DOHH2 (cell line): ENCODE measurements around the gene AOC1.

ENCODE experiments used
- H3F3A ChIP-seq: fragments of 200-600 bp; sonication (generic), shearing (Covaris generic); 2 replicates; pipeline ENCODE4 v1.6.0; 2016; ENCODE audit warnings: antibody characterized with exemption, mild to moderate bottlenecking; ENCODE audit not compliant: control insufficient read depth, insufficient read depth
- H3K27ac ChIP-seq: fragments of 200-600 bp; sonication (generic); 2 replicates; pipeline ENCODE4 v1.5.1; 2014; ENCODE audit warnings: low read depth, mild to moderate bottlenecking, low read length, moderate library complexity
- H3K27me3 ChIP-seq: fragments of 200-600 bp; sonication (generic); 2 replicates; pipeline ENCODE4 v1.6.1; 2014; ENCODE audit warnings: mild to moderate bottlenecking, low read length, mixed read lengths; ENCODE audit not compliant: control insufficient read depth
- H3K36me3 ChIP-seq: fragments of 200-600 bp; sonication (generic); 2 replicates; pipeline ENCODE4 v1.6.1; 2014; ENCODE audit warnings: mild to moderate bottlenecking, low read length, moderate library complexity, mixed read lengths; ENCODE audit not compliant: control insufficient read depth
- H3K4me1 ChIP-seq: fragments of 200-600 bp; sonication (generic); 2 replicates; pipeline ENCODE4 v1.6.1; 2014; ENCODE audit warnings: mild to moderate bottlenecking, low read length, mixed read lengths; ENCODE audit not compliant: control insufficient read depth
- H3K4me2 ChIP-seq: fragments of 200-600 bp; sonication (generic); 2 replicates; pipeline ENCODE4 v1.6.0; 2014; ENCODE audit warnings: mild to moderate bottlenecking, low read length, moderate library complexity
- H3K4me3 ChIP-seq: fragments of 200-600 bp; sonication (generic); 2 replicates; pipeline ENCODE4 v1.5.1; 2014; ENCODE audit warnings: mild to moderate bottlenecking, low read length, mixed read lengths
- H3K79me2 ChIP-seq: fragments of 200-600 bp; sonication (generic); 2 replicates; pipeline ENCODE4 v1.6.1; 2014; ENCODE audit warnings: mild to moderate bottlenecking, low read length, mixed read lengths; ENCODE audit not compliant: control insufficient read depth
- H3K9me2 ChIP-seq: fragments of 200-600 bp; sonication (generic); replicated peaks from 2 replicates; pipeline ENCODE4 v1.6.1; 2014; ENCODE audit warnings: mild to moderate bottlenecking, low read length, mixed read lengths; ENCODE audit not compliant: control insufficient read depth
- H3K9me3 ChIP-seq: fragments of 200-600 bp; sonication (generic); 2 replicates; pipeline ENCODE4 v1.6.1; 2014; ENCODE audit warnings: antibody characterized with exemption, low read length, mixed read lengths; ENCODE audit not compliant: control insufficient read depth, insufficient read depth
- H4K20me1 ChIP-seq: fragments of 200-600 bp; sonication (generic); 2 replicates; pipeline ENCODE4 v1.6.0; 2014; ENCODE audit warnings: low read depth, mild to moderate bottlenecking, antibody characterized with exemption, low read length, moderate library complexity; ENCODE audit not compliant: control insufficient read depth, insufficient read depth
- CTCF ChIP-seq: fragments of 200-600 bp; sonication (generic); IDR thresholded peaks from one replicate; pipeline ENCODE4 v1.5.1; 2014; ENCODE audit warnings: antibody characterized with exemption, mild to moderate bottlenecking, low read depth, low read length; ENCODE audit not compliant: poor library complexity, severe bottlenecking
- EZH2phosphoT487 ChIP-seq: fragments of 200-600 bp; sonication (generic); IDR thresholded peaks from 2 replicates; pipeline ENCODE4 v1.6.1; 2017; ENCODE audit warnings: borderline replicate concordance, mild to moderate bottlenecking, antibody characterized with exemption, low read length, moderate library complexity, mixed read lengths

Gene AOC1

DNA sequence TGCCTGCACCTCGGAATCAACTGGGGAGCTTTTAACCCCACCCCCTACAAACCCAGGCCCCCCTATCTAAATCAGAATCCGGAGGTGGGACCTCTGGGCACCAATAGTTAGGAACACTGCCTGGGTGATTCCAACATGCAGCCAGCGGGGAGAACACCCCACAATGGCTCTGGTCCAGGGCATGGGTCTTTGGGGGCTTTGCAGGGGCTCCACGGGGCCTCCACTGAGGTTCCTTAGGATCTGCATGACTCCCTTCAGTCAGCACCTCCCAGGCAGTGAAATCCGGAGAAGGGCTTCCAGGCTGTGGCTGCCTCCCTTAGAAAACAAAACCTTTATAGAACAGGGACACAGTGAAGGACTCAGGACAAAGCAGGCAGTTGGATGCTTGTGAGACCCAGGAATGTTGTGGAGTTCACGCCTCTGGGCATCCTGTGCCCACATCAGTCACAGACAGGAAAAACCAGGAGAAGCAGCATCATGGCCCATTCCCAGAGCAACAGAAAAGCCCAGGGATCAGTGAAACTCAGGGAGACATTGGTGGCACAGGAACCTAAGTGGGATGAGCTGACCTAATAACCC, 16.5 kb upstream of the AOC1 start:
- Histone ChIP-seq H3F3A (no peaks in the 10 kb centered on the region), H3K9me3 (no peaks in the 10 kb centered on the region), H3K27ac (no peak overlapping the region), H3K4me1 (no peaks in the 10 kb centered on the region), H3K4me2 (no peak overlapping the region), H3K4me3 (no peak overlapping the region), H4K20me1 (no peaks in the 10 kb centered on the region), H3K79me2 (no peaks in the 10 kb centered on the region), H3K9me2 (no peaks in the 10 kb centered on the region), H3K27me3 (peaks cover 2% of the 10 kb centered on the region; the same call in 1 of the 2 replicates), H3K36me3 (no peaks in the 10 kb centered on the region)
- TF ChIP-seq CTCF (no peak), EZH2phosphoT487 (no peak)

DNA sequence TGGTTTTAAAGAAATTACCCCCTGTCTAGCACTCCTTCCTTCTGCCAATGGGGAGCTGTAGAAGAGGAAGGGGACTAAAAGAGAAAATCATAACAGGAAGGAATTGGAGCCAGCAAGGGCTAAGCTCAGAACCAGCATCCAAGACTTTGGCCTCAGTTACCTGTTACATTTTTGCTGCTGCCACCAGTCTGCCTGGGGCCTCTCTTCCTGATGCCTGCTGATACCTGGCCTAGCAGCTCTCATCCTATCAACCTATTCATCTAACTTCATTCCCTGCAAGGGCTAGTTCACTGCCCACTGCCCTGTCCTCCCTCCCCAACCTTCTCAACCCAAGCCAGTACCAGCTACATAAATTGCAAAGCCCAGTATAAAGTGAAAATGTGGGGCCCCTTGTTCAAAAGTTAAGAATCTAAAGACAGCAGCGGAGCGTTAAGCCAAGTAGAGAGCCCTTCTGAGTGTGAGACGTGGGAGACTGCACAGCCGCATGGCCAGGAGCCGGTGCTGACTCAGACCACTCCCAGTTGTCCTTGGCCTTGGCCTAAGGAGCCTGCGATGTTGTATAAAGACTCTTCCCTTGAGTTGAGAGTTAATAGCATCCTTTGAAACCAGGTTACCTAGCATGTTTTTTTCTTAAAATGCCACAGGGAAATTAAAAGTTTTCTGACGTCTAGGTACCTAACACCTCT, 13.2 kb upstream of the AOC1 start:
- no peaks in the 10 kb centered on the region for H3K36me3 ChIP-seq
- H4K20me1 ChIP-seq, result no peaks in the 10 kb centered on the region
- TF ChIP-seq EZH2phosphoT487, result no peak
- TF ChIP-seq CTCF, result no peak
- no peak overlapping the region for H3K4me2 ChIP-seq
- H3F3A ChIP-seq, result no peaks in the 10 kb centered on the region
- H3K27me3 ChIP-seq, result peaks cover 8% of the 10 kb centered on the region
- no peaks in the 10 kb centered on the region for H3K9me3 ChIP-seq
- no peaks in the 10 kb centered on the region for H3K79me2 ChIP-seq
- H3K9me2 ChIP-seq, result no peaks in the 10 kb centered on the region
- no peak overlapping the region for H3K4me3 ChIP-seq
- no peak overlapping the region for H3K27ac ChIP-seq
- no peaks in the 10 kb centered on the region for H3K4me1 ChIP-seq

GRCh38 chr7:150842018-150842417, 10.3 kb upstream of the AOC1 start:
- no peaks in the 10 kb centered on the region for H3F3A ChIP-seq
- no peaks in the 10 kb centered on the region for H3K36me3 ChIP-seq
- no peaks in the 10 kb centered on the region for H3K4me1 ChIP-seq
- no peak overlapping the region for H3K27ac ChIP-seq
- TF ChIP-seq CTCF, result no peak
- TF ChIP-seq EZH2phosphoT487, result no peak
- H3K4me2 ChIP-seq, result no peak overlapping the region
- no peaks in the 10 kb centered on the region for H3K79me2 ChIP-seq
- peaks cover 6% of the 10 kb centered on the region; the same call in 1 of the 2 replicates for H3K27me3 ChIP-seq
- H3K9me3 ChIP-seq, result no peaks in the 10 kb centered on the region
- H3K9me2 ChIP-seq, result no peaks in the 10 kb centered on the region
- no peaks in the 10 kb centered on the region for H4K20me1 ChIP-seq
- H3K4me3 ChIP-seq, result no peak overlapping the region
